Measurements from ENCODE around the gene MAGI1.
"Not testable (repeated sequence)": the region's sequence is repeated elsewhere in the genome, so short reads cannot be mapped to it uniquely, and the experiment has no call there.

MAGI1 gene

GRCh38 chr3:65521032-65521431 lies 517.7 kb downstream of the MAGI1 start:
- TF ChIP-seq CTCF (IDR thresholded peaks at IDR 0.05; ENCODE audit: control extremely low read depth, extremely low read depth, low read depth, missing control alignments), result no peak
- ChIA-PET POLR2A (no interaction called here), CTCF (interaction anchor here (1.5 kb wide), 1 partner anchor 12 kb away, joined by 4 read pairs; no protein-coding TSS in a partner anchor)
- no peak for DNase-seq (ENCODE audit: extremely low spot score)

- ChIA-PET CTCF (interaction anchor here (1.9 kb wide), 1 partner anchor 9 kb away, joined by 4 read pairs; no protein-coding TSS in a partner anchor), POLR2A (no interaction called here)
- no peak for DNase-seq (ENCODE audit: extremely low spot score)
- no peak for TF ChIP-seq CTCF (IDR thresholded peaks at IDR 0.05; ENCODE audit: control extremely low read depth, extremely low read depth, low read depth, missing control alignments)
Observed at GRCh38 chr3:65516998-65517397, 521.7 kb downstream of the MAGI1 start.

GRCh38 chr3:65514317-65514716 lies 524.4 kb downstream of the MAGI1 start:
- CTCF ChIA-PET; DNase-seq (ENCODE audit: extremely low spot score); POLR2A ChIA-PET: not testable (repeated sequence)

GRCh38 chr3:65509423-65509794 lies 529.3 kb downstream of the MAGI1 start:
- POLR2A ChIA-PET; DNase-seq (ENCODE audit: extremely low spot score): not testable (repeated sequence)
- CTCF ChIA-PET, result interaction anchor here (1.1 kb wide), 1 partner anchor 11 kb away, joined by 3 read pairs; no protein-coding TSS in a partner anchor

GRCh38 chr3:65508750-65509422 lies 529.8 kb downstream of the MAGI1 start:
- no peak for DNase-seq (ENCODE audit: extremely low spot score)
- TF ChIP-seq CTCF (IDR thresholded peaks at IDR 0.05; ENCODE audit: control extremely low read depth, extremely low read depth, low read depth, missing control alignments), result no peak
- ChIA-PET CTCF (interaction anchor here (0.8 to 1.7 kb wide), 3 partner anchors 8 to 13 kb away, joined by 3 to 4 read pairs (median 3); no protein-coding TSS in a partner anchor), POLR2A (no interaction called here)

GRCh38 chr3:65507437-65507836 lies 531.3 kb downstream of the MAGI1 start:
- ChIA-PET POLR2A (no interaction called here), CTCF (interaction anchor here (1.1 to 1.7 kb wide), 2 partner anchors 10 to 33 kb away, joined by 3 to 4 read pairs; no protein-coding TSS in a partner anchor)
- no peak for DNase-seq (ENCODE audit: extremely low spot score)
- TF ChIP-seq CTCF (IDR thresholded peaks at IDR 0.05; ENCODE audit: control extremely low read depth, extremely low read depth, low read depth, missing control alignments), result no peak

GRCh38 chr3:65503776-65504175 lies 534.9 kb downstream of the MAGI1 start:
- no peak for TF ChIP-seq CTCF (IDR thresholded peaks at IDR 0.05; ENCODE audit: control extremely low read depth, extremely low read depth, low read depth, missing control alignments)
- POLR2A ChIA-PET, result no interaction called here
- CTCF ChIA-PET, result no interaction called here
- no peak for DNase-seq (ENCODE audit: extremely low spot score)

- DNase-seq (ENCODE audit: extremely low spot score), result no peak
- ChIA-PET CTCF (no interaction called here), POLR2A (no interaction called here)
- TF ChIP-seq CTCF (IDR thresholded peaks at IDR 0.05; ENCODE audit: control extremely low read depth, extremely low read depth, low read depth, missing control alignments), result no peak
Observed at GRCh38 chr3:65502526-65502925, 536.2 kb downstream of the MAGI1 start.

Measured in GM10248 (cell line).